H7 (cell line): ENCODE results near the gene ADCK2. TPM values are rescaled to one million over a fixed set of nuclear protein-coding genes. Genes with fewer than 3 reads are reported as not detected.
"Not testable (repeated sequence)": the region's sequence is repeated elsewhere in the genome, so short reads cannot be mapped to it uniquely, and the experiment has no call there.

Source experiments
- DNase-seq: peaks from one replicate; pipeline ENCODE4 v3.0.0; 2012
- H3K27me3 ChIP-seq: 2 replicates; pipeline ENCODE4 v1.6.0; 2011; ENCODE audit warnings: mild to moderate bottlenecking, low read length; ENCODE audit not compliant: control insufficient read depth, insufficient read depth
- H3K36me3 ChIP-seq: replicated peaks from 2 replicates; pipeline ENCODE4 v1.5.1; 2011; ENCODE audit warnings: low read length; ENCODE audit not compliant: control insufficient read depth, insufficient read depth
- H3K4me3 ChIP-seq: 2 replicates; pipeline ENCODE4 v1.5.1; 2011; ENCODE audit warnings: low read depth, mild to moderate bottlenecking, control low read depth, low read length, moderate library complexity; ENCODE audit not compliant: insufficient read depth
- total RNA-seq: library from RNA; depleted of rRNA; stranded (reverse); fragments of >200 nt; shearing (Covaris generic); gene quantifications from 2 replicates; pipeline ENCODE4 v1.2.3, GENCODE V29; 2014

Gene ADCK2
- total RNA-seq, 1 experiment from 2014 or later = 17.3 TPM

DNA sequence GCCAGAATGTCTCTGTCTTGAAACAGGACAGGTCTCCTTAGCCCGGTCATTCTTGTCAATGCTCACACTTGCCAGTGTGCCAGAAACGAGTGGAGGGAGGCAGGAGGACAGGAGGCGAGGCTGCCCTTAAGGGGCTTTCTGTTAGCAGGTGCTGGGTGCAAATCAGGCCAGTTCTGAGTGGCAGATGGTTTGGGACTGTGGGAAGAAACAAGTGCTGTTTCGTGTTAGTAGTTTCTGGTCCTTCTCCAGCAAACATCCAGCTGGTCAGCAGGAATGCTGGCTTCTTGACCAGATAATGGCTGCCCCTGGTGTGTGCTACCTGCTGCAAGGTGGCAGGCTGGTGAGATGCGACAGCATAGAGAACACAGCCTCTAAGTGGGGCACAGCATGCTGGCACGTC, 15.6 kb downstream of the ADCK2 start:
- no peaks in the 10 kb centered on the region for H3K27me3 ChIP-seq
- H3K36me3 ChIP-seq = no peaks in the 10 kb centered on the region; the same call in none of the 2 replicates
- H3K4me3 ChIP-seq = no peak overlapping the region
- no peak for DNase-seq

DNA sequence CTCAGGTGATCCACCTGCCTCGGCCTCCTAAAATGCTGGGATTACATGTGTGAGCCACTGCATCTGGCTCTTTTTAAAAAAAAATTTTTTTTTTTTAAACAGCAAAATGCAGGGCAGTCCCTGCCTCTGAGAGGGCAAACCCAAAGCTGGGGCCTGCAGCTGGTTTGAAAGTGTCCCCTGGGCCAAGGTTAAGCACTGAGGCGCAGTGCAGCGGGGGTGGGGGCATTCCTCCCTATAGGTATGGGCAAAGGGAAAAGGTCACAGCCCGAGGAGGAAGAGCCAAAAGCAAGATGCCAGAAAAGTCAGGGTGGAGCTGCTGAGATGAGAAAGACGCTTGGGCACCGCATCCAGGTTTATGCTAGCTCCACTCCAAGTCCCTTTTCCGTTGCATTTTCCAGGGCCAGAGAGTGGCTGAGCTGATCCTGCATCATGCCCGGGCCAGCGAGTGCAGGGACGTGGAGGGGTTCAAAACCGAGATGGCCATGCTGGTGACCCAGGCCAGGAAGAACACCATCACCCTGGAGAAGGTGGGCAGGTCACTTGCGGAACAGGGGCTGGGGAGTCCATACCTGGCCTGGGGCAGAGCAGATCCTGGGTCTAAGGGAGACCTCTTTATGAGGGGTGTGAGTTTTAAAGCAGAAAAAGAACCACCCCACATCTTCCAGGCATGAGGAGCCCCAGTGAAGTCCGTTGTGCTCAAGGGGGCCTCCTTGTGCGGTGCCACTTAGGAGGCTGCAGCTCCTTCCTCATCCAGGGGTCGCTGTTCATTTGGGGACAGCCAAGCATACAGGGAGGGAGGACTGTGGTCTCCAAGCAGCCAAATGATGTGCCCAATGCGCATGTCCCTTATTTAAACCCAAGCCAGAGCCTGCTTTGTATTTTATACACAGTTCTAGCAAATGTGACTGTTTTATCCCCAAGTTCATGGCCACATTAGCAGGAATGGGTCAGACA, 16.7 kb downstream of the ADCK2 start:
- Histone ChIP-seq H3K27me3 (no peaks in the 10 kb centered on the region), H3K4me3 (no peak overlapping the region), H3K36me3 (no peaks in the 10 kb centered on the region; the same call in none of the 2 replicates)
- no peak for DNase-seq

DNA sequence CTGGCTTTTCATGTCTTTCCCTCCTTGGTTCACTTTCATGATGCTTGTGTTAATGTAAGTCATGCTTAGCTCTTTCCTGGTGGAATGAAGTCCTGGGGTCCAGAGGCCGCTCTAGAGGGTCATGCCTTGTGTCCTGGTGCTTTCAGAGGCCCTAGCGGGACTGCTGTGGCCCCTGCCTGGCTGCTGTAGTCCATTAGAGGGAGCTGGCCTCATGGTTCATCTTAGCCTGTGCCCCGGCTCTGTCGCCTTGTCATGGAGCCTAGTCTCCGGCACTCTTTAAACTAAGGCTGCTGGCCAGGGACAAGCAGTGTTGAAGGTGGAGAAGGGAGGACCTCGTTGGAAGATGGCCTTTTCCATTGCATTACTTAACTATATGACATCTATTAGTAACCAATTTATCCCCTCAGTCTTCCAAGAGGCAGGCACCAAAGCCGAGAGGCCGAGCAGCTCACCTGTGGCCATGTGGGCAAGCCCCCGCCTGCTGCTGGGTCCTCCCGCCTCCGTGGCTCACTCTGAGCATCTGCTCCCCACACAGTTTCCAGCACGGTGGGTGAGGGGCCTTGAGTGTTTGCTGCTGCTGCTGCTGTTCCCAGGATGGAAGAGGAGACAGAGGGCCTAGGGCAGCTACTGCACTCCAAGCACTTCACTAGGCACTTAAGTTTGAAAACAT, 18.8 kb downstream of the ADCK2 start:
- DNase-seq = peak; percentile 77
- Histone ChIP-seq H3K36me3 (no peaks in the 10 kb centered on the region; the same call in none of the 2 replicates), H3K4me3 (no peak overlapping the region), H3K27me3 (no peaks in the 10 kb centered on the region)

DNA sequence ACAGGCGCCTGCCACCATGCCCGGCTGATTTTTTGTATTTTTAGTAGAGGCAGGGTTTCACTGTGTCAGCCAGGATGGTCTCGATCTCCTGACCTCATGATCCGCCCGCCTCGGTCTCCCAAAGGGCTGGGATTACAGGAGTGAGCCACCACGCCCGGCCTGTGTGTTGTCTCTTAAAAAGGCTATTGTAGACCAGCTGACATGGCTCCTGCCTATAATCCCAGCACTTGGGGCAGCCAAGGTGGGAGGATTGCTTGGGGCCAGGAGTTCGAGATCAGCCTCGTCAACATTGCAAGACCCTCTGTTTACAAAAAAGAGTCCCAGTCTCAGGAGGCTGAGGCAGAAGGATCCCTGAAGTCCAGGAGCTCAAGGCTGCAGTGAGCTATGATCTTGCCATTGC, 21.1 kb downstream of the ADCK2 start:
- H3K27me3 ChIP-seq, DNase-seq, H3K36me3 ChIP-seq, H3K4me3 ChIP-seq: not testable (repeated sequence)

DNA sequence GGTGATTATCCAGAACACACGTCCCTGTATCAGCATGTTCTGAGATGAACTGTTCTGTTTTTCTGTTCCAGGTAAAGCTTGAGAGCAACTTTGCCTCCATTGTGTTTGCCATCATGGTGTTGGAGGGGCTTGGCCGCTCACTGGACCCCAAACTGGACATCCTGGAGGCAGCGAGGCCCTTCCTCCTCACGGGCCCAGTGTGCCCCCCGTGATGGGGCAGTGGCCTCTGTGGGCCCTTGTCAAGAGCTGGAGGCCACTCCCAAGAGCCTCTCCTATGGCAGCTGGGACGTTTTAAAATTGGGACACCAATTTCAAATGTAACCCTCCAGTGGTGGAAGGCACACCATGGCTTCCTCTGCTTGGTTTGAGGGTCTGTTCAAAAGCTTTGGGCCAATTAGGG, 21.8 kb downstream of the ADCK2 start:
- no peak overlapping the region for H3K4me3 ChIP-seq
- no peak for DNase-seq
- H3K27me3 ChIP-seq = no peaks in the 10 kb centered on the region

DNA sequence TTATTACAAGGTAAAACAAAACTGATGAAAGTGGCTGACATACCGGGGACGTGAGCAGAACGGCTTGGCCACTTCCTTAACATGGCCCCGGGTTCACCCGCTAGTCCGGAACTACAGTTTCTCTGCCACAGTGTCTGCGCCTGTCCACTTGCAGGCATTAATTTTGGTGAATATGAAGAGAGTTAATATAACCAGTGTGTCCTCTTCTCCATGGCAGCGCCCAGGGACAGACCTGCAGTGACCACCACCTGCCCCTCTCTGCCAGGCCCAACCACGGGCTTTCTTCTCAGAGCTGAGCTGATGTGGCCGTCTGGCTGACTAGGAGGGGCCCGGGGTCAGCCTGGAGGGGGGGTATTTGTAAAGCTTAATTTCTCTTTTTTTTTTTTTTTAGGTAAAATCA, 22.6 kb downstream of the ADCK2 start:
- Histone ChIP-seq H3K27me3 (no peaks in the 10 kb centered on the region), H3K36me3 (no peaks in the 10 kb centered on the region; the same call in 1 of the 2 replicates), H3K4me3 (no peak overlapping the region)
- no peak for DNase-seq

More for the DNA sequence above, 21.8 kb downstream of the ADCK2 start:
- no peaks in the 10 kb centered on the region; the same call in none of the 2 replicates for H3K36me3 ChIP-seq

DNA sequence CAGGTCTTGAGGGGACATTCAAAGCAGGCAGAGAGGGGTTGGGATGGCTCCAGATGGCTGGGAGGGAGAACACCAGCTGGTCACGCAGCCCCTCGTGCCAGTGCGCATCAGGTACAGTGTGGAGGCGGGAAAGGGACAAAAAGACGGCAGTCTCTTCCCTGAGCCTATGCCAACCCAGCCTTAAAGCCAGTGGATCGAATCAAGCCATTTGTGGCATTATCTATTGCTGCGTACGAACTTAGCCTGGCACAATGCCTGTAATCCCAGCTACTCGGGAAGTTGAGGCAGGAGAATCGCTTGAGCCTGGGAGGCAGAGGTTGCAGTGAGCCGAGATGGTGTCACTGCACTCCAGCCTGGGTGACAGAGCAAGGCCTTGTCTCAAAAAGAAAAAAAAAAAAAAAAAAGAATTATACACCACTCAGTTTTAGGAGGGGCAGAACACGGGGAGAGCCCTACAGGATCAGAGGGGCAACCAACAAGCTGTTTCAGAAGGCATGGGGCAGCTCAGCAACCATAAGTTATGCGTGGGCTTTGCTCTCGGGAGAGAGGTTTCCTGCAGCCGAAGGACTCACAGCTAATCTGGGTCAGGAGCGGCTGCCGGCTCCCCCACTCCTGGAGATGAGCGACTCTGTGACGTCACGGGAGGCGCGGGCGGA, 23.4 kb downstream of the ADCK2 start:
- Histone ChIP-seq H3K36me3 (no peaks in the 10 kb centered on the region; the same call in 1 of the 2 replicates), H3K27me3 (no peaks in the 10 kb centered on the region), H3K4me3 (peak overlapping the region; percentile 94)
- peak; percentile 52 for DNase-seq

DNA sequence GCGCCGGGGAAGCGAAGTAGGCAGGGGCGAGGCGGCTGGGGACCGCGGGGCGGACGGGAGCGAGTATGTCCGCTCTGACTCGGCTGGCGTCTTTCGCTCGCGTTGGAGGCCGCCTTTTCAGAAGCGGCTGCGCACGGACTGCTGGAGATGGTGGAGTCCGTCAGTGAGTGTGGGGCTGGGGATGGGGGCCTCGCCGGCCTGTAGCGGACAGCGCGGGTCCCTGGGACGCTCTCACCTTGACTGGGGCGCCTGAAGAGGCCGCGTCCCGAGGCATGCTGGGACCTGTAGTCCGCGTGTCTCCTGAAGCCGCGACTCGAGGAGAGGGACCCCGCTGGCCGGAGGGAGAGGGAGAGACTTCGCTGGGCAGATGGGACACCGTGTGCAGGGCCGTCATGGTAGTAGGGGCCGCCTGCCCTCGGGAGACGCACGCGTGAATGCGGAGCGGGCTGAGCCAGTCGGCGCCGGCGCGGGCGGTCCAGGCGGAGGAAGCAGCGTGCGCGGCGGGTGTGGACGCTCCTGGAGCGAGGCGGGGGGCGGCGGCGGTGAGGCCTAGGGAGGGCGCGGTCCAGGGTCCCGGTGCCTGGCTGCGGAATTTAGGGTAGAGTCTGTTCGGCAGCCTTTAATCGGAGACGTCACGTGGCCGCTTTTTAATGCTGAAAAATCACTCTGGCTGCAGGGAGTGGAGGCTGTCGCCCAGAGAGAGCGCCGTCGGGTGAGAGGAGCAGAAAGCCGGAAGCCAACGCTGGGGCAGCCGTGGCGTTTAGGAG, 24.1 kb downstream of the ADCK2 start, which contains the start of gene NDUFB2:
Gene NDUFB2, plus strand, starts transcription at position 29 of the 767 bp plus-strand sequence. Its CDS starts 37 bp downstream, at position 66.
- Histone ChIP-seq H3K36me3 (no peaks in the 10 kb centered on the region; the same call in 1 of the 2 replicates), H3K4me3 (peak within 1 kb of the TSS; percentile 94), H3K27me3 (no peaks in the 10 kb centered on the region)
- DNase-seq = peak; percentile 98

DNA sequence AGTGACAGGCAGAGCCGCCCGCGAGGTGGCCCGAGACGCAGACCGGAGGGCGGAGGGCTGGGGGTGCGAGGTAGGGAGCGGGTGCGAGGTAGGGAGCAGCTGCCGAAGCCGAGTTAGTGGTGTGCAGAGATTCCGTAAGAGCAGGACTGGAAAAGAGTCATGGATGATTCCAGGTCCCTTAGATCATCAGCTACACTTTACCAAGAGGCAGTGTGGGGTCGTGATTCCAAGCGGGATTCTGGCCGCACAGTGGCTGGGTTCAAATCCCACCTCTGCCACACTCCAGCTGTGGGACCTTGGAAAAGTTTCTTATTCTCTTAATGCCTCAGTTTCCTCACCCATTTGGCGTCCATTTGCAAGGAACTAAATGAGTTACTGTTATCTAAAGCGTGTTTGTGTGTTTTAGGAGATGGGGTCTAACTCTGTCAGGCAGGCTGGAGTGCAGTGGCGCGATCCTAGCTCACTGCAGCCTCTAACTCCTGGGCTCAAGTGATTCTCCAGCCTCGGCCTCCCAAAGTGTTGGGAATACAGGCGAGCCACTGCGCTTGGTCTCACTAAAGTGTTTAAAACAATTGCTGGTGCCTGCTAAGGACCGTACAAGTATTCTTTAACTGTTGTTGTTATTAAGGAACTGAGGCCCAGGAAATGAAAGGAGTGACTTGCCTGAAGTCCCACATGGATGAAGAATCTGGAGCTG, 24.9 kb downstream of the ADCK2 start:
- H3K36me3 ChIP-seq = no peaks in the 10 kb centered on the region; the same call in 1 of the 2 replicates
- peak overlapping the region; percentile 94 for H3K4me3 ChIP-seq
- DNase-seq = no peak
- H3K27me3 ChIP-seq = no peaks in the 10 kb centered on the region

DNA sequence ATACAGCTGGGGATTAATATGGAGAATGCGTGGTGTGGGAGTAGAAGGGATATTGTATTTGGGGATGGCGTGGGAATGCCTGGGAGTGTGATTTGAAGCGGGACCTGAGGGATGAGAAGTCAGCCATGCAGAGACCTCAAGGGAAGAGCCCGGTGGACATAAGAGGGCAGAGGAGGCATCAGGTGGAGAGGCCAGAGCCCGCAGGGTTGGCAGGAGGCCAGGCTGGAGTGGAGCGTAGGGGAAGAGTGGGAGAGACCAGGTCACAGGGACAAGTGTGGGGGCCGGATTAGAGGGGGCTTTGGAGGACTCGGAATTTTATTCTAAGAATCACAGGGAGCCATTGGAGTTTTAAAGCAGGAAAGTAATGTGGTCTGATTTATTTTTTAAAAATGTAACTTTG, 25.7 kb downstream of the ADCK2 start:
- Histone ChIP-seq H3K27me3 (no peaks in the 10 kb centered on the region), H3K4me3 (no peak overlapping the region), H3K36me3 (no peaks in the 10 kb centered on the region)
- no peak for DNase-seq

DNA sequence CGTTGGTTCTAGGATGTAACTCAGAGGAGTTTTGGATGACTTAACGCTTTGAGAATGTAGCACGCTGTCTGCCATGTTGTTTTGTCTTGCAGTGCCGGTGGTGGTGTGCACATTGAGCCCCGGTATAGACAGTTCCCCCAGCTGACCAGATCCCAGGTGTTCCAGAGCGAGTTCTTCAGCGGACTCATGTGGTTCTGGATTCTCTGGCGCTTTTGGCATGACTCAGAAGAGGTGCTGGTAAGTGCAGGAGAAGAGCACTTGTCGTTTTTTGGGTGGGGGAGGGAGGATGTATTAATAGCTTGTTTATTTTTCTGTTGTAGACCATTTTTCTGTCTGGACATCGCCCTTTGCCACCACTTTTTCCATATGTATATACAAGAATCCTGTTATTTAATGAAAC, 30.0 kb downstream of the ADCK2 start:
- Histone ChIP-seq H3K36me3 (peaks cover 4% of the 10 kb centered on the region), H3K4me3 (no peak overlapping the region), H3K27me3 (no peaks in the 10 kb centered on the region)
- no peak for DNase-seq

DNA sequence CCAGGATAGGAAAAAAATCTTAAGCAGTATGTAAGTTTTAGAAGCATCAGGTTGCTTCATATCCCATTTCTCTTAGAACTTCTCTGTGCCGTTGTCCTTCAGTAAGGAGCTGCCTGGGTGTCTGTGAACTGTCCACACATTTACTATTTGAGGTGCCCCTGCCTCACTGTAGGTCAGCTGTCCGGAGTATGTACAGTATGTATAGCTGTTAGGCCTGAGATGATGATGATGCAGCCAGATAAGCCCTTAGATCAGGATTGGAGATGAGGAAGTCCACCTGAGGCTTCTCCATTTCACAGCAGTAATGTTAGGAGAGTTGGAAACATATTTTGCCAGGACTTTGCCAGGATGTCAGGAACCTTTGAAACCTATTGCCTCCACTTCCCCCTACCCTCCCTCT, 31.5 kb downstream of the ADCK2 start:
- DNase-seq = no peak
- no peaks in the 10 kb centered on the region for H3K27me3 ChIP-seq
- peaks cover 4% of the 10 kb centered on the region for H3K36me3 ChIP-seq
- H3K4me3 ChIP-seq = no peak overlapping the region

DNA sequence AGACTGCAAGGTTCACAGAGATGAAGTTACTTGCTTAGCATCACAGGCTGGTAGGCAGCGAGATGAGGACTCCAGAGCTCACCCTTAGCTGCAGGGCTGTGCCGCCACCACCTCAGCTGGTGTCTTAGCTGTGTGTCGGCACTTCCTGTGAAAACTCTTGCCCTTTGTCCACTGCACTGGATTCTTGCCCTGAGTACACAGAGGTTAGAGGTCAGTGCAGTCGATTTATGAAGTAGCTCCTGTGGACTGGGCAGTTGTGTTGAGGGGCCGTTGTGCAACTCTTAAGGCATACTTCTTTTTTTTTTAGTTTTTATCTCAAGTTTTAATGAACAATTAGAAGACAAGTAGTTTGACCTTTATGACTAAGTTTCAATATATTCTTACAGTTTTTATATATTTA, 34.4 kb downstream of the ADCK2 start:
- DNase-seq = no peak

More for the DNA sequence above, 34.4 kb downstream of the ADCK2 start:
- peaks cover 4% of the 10 kb centered on the region for H3K36me3 ChIP-seq
- no peaks in the 10 kb centered on the region for H3K27me3 ChIP-seq
- no peak overlapping the region for H3K4me3 ChIP-seq
